Glomerular visceral epithelial cell (primary cell): ENCODE results near the gene SPG11.

ENCODE experiments used
- DNase-seq: peaks from one replicate; pipeline ENCODE4 v3.0.0-alpha.2; 2016; ENCODE audit errors: extremely low spot score

The SPG11 gene

DNA sequence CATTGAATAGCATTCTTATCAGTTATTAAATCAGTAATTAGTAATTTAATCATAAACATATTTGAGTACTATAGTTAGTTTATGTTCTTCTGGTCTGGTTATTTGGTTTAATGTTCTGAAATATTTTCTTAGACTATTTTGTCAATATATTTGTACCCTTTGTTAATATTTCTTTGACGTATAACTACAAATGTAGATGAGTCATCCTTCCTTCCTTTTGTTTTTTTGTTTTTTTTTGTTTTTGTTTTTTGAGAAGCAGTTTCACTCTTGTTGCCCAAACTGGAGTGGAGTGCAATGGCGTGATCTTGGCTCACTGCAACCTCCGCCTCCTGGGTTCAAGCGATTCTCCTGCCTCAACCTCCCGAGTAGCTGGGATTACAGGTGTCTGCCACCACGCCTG is 143.9 kb downstream of the SPG11 start:
- DNase-seq = no peak

DNA sequence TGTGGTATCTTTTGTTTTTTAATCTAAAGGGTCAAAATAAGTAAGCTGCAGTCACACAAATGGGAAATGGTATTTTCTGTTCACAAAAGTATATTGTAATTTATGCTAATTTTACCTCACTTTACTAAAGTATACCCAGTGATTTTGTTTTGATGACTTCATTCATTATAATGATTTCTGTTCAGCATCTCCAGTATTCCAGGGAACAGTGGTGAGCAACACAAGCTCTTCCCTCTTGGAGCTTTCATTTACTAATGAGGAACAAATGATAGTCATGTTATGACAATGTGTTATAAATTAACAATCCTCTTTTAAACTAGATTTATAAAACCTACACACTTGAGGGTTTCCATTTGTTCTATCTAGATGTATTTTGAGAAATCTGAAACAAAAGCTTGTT is 147.0 kb downstream of the SPG11 start:
- no peak for DNase-seq
